HG02981 (cell line): ENCODE data around the gene LHFPL5.

Experiments
- ATAC-seq: cut with Tn5 transposase; IDR thresholded peaks from one replicate; pipeline ENCODE4 v1.9.1; 2021; ENCODE audit warnings: mild to moderate bottlenecking, moderate library complexity; ENCODE audit not compliant: unreplicated experiment

LHFPL5 gene

DNA sequence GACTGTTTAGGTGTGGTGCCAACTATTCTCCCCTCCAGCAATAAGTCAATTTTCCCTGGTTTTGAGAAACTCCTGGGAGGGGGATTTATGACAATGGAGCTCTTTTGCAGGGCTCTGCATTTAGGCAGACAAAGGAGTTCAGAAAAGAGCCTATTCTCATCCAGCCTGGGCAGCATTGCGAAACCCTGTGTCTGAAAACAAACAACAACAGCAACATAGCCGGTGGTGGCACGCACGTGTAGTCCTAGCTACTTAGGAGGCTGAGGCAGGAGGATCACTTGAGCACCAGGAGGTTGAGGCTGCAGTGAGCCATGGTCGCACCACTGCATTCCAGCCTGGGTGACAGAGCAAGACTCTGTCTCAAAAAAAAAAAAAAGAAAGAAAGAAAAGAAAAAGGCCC lies 14.5 kb upstream of the LHFPL5 start:
- ATAC-seq: no peak

DNA sequence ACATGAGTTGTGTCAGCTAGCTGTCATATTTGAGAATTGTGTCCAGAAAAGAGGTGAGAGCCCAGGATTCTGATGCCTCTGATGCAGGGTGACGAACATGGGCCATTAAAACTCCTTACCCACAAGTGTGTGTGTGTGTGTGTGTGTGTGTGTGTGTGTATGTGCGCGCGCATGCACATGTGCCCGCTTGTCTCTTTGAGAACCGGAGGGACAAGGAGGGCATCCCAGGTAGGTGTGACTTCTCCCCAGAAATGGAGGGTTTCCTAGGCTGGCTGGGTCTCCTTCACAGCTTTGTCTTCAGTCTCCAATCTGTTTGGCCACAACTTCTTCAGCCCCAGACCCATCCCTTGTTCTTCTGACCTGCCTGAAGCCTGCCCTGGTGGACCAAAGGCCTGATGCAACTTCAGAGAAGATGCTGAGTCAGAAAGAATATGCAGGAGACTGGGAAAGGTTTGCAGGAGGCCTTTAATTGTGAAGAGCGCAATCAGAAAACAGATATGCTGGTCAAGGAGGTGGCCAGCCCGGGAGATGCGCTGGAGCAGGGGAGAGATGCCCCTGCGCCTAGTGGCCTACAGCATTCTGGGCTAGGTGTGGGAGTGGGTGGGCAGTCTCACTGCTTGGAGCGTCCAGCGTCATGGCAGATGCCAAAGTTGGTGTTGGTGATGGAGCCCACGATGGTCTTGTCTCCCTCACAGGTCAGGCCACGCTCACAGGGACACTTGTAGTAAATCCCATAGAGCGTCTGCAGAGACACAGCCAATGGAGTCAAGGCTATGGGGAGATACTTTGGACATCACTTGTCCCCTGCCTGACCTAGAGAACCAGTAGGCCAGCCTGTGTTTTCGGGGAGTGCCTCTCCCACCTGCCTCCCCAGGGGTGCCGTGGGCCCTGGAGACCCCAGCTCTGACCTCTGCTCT lies 10.4 kb upstream of the LHFPL5 start:
- ATAC-seq: no peak

DNA sequence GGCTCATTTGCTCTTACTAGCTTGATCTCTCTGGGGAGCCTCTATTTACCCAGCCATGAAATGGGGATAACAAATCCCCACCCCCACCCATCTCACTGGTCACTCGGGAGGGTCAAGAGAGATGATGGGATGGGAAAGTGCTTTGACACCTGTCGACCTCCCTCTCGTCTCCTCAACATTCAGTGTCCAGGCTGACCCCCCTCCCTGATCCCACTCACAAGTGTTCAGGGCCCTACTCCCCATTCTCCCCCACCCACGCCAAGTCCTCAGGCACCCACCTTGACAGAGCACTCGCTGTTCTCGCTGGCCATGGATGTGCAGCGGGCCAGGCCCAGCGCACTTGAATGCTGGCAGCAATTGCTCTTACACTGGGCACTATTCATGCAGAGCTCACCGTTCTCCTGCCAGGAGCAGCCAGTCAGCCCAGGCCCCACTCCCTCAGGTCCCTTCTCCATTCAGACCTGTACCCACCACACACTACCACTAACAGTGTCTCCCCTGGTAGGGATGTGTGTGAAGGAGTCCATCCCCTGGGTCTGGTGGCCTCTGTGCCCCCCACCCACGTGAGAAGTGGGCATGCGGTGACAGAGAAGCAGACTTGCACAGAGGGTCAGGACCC lies 9.6 kb upstream of the LHFPL5 start:
- ATAC-seq: no peak

DNA sequence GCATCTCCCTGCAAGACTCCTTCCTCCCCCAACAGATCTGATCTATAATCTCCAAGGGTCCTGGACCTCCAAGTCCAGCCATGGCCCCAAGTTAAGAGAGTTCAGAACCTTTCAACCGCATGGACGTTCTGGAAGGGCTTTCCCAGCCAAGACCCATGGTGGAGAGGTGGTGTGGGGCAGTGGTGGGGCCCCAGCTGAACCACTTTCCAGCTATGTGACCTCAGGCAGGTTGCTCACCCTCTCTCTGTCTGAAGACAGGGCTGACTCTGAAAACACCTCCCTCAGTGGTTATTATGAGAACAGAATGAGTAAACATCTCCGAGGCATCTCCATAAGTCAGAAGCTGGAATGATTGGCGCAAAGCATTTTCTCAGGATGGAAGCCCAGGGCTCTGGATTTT lies 8.9 kb upstream of the LHFPL5 start:
- ATAC-seq: no peak

DNA sequence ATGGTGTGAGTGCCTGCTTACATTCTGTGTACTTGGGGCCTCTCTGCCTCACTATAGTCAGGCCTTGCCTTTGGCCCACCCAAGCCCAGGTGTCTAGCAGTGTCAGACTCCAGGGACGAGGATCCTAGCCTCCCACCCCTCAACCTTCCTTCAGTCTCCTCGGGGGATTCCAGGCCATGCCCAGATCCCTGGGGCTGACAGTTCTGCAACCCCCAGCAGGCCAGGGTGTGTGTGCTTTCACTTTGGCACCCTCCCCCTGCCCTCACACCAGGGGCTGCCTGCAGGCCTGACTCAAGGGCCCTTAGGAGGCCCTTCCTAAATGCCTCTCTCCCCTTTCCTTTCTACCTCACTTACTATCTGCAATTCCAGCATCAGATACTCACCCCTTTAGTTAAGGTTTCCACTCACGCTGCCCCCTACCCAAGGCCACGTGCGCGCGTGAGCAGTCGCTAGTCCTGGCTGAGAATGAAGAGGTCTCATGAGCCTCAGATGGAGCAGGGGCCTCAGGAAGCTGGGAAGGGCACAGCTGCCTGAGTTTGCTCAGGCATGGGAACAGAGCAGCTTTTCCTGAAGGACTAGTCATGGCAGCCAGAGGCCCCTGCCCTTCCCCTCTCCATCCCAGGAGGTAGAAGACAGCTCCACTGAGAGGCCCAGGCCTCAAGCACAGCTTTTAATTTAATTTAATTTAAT lies 7.2 kb upstream of the LHFPL5 start:
- no peak for ATAC-seq

DNA sequence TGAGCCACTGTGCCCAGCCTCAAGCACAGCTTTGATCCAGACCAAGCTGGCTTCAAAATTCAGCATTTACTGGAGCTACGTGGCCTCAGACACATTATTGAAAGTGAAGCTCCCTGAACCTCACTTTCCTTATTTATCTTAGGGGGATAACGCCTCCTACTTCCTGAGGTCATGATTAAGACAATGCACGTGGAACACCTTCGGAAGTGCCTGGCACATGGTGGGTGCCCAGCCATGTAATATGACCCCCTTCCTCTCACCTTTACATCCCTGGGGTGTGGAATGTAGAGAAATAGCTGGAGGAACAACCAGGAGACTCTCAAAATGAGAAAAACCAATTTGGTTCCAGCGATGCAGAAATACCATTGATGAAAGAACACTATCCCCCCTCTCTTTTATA lies 6.4 kb upstream of the LHFPL5 start:
- no peak for ATAC-seq

DNA sequence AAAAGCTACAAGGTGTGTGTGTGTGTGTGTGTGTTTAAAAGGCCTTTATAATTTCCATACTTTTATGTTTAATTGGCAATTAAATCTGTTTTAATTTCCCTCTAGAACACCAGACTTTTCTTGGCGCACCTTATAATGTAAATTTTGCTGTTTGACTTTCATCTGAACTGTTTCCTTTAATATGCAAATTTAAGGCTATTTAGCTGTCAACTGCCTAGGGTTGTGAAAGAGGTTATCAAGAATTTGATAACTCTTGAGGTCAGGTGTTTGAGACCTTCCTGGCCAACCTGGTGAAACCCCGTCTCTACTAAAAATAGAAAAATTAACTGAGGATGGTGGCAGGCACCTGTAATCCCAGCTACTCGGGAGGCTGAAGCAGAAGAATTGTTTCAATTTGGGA lies 4.0 kb upstream of the LHFPL5 start:
- ATAC-seq: no peak

DNA sequence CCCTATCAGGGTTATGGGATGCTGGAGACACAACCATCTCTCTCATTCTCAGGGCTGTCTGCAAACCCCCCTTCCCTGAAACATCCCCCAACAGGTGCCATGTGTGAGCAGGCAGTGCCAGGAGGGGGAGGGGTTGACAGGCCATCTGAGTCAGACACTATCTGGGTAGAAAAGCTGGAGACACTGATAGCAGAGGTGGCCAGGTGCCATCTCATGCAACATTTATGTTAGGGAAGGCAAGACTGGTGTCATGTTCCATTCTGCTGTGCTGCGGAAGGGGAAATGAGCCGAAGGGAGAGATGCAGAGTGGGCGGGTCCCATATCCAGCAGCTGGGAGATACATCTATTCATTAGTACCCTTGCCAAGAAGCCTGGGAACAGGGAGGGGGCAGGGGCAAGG lies 3.5 kb downstream of the LHFPL5 start:
- no peak for ATAC-seq

DNA sequence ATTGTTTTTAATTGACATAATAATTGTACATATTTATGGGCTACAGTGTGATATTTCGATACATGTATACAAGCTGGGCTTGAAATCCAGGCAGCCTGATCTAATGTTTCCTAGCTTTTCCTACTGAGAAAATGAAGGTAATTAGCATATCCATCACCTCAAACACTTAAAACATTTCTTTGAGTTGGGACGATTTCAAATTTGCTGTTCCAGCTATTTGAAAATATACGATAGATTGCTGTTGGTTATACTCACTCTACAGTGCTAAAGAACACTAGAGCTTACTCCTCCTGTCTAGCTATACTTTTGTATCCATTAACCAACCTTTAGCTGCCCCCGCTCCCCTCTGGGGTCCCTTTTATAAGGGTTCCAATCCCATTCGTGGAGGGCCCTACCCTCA lies 4.7 kb downstream of the LHFPL5 start:
- ATAC-seq: no peak

DNA sequence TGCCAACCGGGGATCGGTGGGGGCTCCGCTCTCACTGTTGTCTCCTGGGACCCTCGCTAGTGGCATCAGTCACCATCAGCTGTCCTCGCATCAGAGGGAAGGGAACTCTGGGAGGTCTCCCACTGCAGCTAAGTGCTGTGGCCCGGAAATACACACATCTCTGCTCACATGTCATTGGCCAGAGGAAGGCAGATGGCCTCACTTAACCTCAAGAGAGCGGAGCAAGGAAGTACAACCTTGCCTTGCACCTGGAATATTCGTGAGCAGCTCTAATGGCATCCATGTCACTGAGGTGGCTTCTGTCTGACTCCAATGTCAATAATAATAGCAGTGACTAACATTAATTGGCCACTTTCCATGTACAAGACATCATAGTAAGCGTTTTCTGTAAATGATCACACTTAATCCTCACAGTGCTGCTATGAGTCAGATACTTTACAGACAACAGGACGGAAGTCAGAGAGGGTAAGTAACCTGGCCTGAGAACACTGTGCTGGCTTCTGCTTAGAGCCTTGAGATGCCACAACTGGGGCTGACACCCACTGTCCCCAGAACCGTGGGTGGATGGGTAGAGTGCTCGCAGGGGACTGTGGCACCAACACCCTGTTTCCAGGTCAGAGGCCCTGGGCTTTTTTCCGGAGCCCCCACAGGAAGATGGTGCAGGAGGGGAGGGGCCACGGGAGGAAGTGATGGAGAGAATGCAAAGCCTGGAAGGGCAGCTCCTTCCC lies 6.0 kb downstream of the LHFPL5 start:
- ATAC-seq: no peak

DNA sequence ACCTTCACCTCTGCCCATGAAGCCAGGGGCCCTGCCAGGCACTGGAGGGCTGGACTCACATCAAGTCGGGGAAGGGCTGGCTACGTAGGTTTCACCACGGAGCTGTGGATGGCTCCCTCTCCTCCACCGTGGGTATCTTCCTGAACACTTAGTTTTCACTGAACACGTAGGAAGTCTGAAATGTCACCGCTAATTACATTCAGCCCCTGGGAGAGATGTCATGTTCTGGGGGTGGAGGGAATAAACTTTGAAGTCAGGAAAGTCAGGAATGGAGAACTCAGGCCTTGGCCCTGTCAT lies 6.5 kb downstream of the LHFPL5 start:
- ATAC-seq: no peak

DNA sequence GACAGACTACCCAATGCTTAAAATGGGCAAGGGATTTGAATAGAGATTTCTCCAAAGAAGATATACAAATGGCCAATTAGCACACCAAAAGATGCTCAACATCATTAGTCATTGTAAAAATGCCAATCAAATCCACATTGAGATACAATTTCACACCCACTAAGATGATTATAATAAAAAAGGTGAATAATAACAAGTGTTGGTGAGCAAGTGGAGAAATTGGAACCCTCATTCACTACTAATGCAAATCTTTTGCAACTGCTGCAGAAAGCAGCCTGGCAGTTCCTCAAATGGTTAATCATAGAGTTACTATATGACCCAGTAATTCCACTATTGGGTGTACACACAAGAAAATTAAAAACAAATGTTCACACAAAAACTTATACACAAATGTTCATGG lies 12.4 kb downstream of the LHFPL5 start:
- ATAC-seq: no peak

DNA sequence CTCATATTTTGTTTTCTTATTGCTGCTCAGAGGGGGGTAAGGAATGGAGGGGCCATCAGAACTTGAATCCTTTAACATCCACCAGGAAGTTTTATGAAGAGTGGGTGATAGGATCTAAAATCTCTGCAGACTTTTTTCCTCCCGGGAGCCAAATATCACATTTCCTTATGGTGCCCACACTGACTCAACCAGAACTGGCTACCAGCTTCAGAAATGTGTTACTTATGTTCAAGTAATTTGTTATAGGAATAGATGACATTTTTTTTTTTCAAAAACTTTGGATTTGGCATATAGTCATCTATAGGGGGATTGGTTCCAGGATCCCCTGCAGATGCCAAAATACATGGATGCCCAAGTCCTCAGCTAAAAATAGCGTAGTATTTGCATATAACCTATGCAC lies 18.4 kb downstream of the LHFPL5 start:
- no peak for ATAC-seq

DNA sequence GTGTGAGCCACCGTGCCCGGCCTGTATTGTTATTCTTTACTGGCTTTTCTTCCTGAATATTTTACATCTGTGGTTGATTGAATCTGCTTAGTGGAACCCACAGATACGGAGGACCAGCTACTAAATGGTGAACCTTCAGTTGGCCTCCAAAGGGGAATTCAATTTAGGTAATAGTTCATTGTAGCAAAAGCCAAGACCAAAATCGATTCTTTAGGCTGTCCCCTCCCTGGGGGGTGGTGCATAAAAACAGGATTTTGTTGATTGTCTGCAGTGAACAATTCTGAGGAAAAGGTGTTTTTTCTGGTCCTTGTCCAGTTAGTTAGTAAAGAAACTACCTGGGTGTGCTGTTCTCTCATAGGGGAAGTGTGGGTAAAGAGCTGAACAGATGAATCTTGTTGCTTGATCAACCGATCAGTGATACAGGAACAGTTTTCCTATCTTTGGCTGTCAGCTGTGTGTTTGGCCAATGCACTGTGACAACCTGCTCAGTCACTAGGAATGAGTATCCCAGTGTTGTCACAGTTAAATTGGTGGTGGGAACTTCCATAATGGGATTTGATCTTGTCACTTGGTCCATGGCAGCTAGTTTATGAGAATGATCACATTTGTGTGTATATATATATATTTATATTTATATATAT lies 19.5 kb downstream of the LHFPL5 start:
- no peak for ATAC-seq

DNA sequence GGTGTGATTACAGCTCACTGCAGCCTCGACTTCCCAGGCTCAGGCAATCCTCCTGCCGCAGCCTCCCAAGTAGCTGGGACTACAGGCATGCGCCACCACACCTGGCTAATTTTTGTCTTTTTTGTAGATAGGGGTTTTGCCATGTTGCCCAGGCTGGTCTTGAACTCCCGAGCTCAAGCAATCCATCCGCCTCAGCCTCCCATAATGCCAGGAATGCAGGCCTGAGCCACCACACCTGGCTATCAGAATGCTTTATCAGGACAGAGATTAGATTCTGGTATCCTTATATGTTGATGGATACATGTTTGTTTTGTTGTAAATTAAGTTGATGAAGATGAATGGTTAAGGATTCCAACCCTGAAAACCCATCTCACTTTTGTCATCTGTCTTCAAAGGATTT lies 24.2 kb downstream of the LHFPL5 start:
- ATAC-seq: no peak

DNA sequence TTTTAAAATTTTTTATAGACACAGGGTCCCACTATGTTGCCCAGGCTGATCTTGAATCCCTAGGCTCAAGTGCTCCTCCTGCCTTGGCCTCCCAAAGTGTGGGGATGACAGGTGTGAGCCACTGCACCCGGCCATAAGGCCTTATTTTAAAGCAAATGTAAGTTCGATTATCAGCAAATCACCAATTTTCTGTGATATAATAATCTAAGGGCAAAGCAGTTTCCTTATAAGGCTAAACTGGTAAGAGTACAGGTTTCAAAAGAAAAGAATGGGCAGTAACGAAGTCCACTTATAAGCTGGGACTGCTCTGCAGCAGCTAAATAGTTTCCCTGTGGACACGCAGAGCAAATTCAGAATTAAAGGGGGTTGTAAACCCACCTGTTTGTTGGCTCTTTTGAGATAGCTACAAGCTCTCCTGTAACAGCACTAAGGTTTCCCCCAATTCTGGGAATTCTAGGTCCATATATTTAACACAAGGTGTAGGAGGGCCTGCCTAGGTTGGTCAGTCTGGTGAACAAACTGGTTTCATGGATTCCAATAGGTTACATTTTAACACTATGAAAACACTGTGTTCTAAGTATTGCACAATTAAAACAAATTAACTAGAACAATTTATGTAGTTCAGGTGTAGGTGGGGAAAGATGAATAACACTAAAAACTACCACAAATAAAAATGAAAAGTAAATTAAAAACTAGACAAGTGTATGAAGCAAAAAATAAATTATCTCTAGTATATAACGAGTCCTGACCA lies 26.3 kb downstream of the LHFPL5 start:
- ATAC-seq: no peak

DNA sequence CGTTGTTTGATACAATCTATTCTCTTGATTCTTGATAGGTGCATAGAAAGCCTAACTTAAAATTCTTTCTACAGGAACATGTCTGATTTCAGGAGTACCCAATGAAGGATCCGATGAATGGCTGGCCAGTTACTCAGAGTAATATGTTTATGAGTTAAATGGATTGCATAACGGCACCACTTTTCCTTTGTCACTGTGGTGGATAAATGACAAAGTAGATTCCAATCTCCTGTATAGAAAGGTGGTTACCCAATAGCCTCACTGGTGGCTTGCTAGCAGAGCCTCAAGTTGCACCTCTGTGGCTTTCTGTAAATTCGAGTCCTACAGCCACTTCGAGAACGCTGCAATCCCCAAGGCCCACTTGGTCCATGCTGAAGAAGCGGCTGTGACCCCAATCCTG lies 28.4 kb downstream of the LHFPL5 start:
- ATAC-seq: no peak

DNA sequence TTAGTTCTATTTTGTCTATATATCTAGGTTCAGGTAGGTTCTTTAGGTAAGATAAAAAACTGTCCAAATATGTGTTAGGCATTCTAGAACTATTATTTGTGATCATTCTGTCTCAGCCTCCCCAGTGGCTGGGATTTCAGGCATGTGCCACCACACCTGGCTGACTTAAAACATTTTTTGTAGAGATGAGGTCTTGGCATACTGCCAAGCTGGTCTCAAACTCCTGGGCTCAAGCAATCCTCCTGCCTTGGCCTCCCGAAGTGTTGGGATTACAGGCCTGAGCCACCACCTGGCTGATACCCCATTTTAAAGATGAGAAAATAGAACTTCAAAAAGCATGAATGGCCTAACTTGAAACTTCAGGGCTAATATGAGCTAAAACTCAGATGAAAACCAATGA lies 33.9 kb downstream of the LHFPL5 start:
- ATAC-seq: no peak

DNA sequence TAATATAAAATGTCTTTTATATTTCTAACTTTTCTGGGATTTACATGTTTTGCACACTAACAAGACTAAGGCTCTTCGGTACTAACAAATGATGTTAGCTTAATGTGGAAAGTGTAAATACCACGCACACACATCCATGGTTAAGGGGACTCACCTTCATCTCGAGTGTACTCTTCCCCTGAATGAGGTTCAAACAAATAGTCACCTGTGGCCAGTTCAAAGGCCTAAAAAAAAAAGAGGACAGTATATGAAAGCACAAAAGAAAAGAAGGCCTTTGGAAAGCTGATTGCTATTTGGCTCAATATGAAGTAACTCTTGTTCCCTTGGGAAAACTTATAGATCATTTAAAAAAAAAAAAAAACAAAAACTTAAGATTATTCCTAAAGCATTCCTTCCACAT lies 37.2 kb downstream of the LHFPL5 start:
- no peak for ATAC-seq

DNA sequence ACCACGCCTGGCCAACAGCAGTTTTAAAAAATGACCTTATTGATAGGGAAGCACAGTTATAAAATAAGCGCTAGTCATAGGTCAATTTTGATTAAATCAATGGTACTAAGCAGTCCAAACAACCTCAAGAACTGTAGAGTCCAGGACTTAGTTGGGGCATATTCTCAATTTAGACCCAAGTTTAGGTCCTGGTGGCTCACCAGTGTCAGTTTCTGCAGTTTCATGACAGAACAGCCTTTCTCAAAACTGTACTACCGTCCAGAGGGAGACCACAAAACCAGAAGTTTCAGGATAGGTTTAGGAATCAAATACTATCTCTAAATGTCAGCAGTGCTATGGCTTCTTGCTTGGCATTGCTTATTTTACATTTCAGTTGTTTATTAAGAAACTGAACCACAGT lies 39.1 kb downstream of the LHFPL5 start:
- no peak for ATAC-seq
